ENCODE data around the gene LMCD1.
A peak's percentile ranks its signal among the peaks of the same experiment; 100 is the strongest.

- TF ChIP-seq POLR2A (IDR thresholded peaks at IDR 0.05; ENCODE audit: low read depth): no peak
- peak in 1 of 3 experiments; percentile 18 for TF ChIP-seq CTCF (IDR thresholded peaks at IDR 0.05)
- no peak for TF ChIP-seq EP300 (IDR thresholded peaks at IDR 0.05)
- no peak for TF ChIP-seq POLR2AphosphoS5 (IDR thresholded peaks at IDR 0.05)
Observed at GRCh38 chr3:8481380-8481779, 20.2 kb upstream of the LMCD1 start.
